ENCODE data around the gene TMUB2.

DNA sequence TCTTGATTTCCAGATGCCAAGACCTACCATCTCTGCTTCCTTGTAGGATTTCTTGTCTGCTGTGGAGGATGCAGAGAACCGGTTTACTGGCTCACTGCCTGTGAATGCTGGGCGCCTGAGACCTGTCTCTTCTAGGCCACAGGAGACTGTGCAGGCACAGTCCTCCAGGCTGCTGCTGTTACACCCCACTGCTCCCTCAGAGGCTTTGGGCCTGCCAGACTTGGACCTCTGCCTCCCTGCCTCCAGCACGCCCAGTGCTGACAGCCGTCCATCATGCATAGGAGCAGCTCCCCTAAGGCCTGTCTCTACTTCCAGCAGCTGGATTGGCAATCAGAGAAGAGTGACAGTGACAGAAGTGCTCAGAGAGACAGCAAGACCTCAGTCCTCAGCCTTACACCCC is 39.0 kb upstream of the TMUB2 start:
- TF ChIP-seq, protein P1, sequence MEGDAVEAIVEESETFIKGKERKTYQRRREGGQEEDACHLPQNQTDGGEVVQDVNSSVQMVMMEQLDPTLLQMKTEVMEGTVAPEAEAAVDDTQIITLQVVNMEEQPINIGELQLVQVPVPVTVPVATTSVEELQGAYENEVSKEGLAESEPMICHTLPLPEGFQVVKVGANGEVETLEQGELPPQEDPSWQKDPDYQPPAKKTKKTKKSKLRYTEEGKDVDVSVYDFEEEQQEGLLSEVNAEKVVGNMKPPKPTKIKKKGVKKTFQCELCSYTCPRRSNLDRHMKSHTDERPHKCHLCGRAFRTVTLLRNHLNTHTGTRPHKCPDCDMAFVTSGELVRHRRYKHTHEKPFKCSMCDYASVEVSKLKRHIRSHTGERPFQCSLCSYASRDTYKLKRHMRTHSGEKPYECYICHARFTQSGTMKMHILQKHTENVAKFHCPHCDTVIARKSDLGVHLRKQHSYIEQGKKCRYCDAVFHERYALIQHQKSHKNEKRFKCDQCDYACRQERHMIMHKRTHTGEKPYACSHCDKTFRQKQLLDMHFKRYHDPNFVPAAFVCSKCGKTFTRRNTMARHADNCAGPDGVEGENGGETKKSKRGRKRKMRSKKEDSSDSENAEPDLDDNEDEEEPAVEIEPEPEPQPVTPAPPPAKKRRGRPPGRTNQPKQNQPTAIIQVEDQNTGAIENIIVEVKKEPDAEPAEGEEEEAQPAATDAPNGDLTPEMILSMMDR (conservative IDR thresholded peaks at IDR 0.05 in 1 of 2, IDR thresholded peaks at IDR 0.05 in 1 of 2; ENCODE audit: low read depth in 1 of 2, low read length in 2 of 2): no peak
- no peak for TF ChIP-seq EZH2 (IDR thresholded peaks at IDR 0.05; ENCODE audit: low read length, missing control alignments)

Data from fibroblast of lung (primary cell).